Suppressor macrophage (primary cell): ENCODE data around the gene TNS1.
A peak's percentile ranks its signal among the peaks of the same experiment; 100 is the strongest.

Experiments used
- DNase-seq, 4 experiments: peaks; one replicate each; pipeline ENCODE4 v3.0.0-alpha.2; 2020 to 2022

The TNS1 gene

DNA sequence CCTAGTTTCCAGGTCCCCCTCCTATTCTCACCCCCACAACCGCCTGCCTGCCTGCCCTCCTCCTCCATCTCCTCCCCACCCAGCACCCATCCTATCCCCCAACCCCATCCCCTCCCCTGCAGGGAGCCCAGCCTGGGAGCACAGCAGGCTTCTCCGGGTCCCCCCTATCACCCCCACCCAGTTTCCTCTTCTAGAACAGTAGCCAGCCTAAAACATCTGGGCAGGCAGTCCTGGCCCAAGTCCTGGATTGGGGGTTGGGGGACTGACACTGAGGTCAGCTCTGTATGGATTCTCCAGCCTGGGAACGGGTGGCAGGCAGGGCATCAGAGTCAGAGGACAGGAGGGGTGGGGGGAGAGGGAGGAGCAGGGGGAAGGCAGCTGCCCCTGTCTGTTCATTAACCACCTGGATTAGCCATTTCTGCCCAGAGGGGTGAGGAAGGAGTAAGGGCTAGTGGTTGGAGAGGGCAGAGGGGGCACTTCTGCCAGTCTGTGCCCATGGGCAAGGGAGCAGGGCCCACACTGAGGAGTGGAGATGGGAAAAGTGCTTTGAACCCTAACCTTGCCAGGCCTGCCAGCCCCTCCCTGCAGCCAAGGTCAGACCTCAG, 60.0 kb downstream of the TNS1 start:
- no peak for DNase-seq

DNA sequence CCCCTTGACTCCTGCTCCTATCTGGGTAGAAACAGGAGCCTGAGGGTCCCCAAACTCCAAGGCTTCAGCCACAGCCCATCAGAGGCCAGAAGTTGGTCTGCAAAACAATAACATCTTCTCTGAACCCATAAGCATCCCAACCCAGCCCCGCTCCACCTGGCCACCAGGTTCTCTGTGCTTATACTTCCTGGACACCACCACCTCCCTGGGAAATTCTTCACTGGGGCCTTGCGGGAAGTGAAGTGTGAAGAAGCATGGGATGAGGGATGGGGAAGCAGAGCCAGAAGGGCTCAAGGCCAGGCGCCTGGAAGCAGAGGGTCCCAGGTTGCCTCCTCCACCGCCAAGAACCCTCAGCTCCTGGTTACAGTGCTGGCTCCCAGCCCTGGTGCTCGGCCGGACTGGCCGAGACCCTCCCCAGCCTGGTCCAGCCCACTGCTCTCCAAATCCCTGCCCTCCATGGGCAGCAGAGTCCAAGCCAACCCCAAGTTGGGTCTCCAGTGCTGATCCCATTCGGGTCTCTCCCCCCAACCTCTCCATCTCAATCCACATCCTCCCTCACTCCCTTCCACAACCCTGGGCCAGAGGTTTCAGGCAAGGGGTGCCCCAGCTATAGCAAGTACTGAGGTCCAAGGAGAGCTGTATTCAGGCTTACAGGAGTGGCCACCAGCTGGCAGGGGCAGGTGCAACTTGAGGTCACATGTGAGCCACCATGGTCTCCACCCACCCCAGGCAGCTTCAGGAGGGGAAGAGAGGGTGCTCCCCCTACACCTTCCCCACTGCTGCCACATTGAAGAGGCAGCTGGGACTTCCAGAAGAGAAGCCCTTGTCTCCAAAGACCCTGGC, 60.7 kb downstream of the TNS1 start:
- no peak for DNase-seq

DNA sequence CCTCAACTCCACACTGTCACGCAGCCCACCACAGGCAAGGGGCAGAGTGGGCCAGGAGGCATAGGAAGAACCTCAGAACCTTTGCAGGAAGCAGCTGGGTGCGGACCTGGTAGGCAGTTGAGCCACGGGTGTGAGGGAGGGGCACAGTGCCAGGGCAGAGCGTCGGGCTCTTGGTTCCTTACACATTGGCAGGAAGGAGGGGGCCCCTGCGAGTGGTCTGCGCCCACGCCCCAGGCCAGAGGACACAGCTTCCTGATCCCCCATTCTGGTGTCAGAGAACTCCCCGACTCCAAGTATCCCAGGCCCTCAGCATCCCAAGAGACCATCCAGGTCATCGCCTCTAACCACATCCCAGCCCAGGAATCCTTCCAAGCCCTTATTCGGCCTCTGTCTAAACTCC, 61.5 kb downstream of the TNS1 start:
- peak in 3 of 4 experiments; percentile 25 to 47 (median 26) for DNase-seq

DNA sequence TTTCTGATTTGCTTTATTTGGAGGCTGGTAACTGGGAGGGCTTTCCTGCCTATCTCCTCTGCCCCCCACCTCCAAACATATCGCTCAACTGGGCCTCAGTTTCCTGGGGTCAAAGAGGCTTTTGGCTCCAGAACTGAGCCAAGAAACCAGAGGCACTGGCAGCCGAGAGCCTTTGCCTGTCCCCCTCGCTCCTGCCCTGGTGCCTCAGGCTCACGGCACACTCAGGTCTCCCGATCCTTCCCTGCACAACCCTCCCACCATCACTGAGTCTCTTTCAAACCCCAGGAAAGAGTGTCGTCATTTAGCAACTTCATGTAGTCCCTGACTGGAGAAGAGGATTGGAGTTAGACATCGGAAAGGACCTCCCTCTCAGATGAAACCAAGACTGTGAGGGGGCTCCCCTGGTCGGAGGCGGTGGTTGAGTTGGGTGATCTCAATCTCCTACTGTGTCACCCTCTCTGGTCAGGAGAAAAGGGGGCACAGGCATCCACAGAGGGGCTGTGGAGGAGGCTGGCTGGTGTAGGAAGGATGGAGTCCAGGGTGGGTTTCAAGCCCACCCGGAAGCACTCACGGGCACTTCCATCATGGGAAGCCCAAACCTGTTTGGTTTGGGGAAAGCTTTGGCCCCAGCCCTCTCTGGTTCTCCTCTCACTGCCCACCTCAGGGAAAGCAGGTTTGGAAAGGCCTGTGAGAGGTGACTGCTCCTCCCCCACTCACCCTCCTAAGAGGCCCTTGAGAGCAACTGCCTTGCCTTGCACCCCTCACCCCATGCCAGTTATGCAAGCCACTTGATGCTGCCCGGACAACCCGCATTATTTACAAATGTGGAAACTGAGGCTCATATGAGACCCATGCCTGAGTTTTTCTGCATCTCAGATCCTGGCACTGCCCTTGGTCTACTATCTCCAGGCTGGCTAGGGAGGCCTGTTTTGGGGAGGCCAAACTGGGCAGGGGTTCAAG, 62.3 kb downstream of the TNS1 start:
- no peak for DNase-seq

DNA sequence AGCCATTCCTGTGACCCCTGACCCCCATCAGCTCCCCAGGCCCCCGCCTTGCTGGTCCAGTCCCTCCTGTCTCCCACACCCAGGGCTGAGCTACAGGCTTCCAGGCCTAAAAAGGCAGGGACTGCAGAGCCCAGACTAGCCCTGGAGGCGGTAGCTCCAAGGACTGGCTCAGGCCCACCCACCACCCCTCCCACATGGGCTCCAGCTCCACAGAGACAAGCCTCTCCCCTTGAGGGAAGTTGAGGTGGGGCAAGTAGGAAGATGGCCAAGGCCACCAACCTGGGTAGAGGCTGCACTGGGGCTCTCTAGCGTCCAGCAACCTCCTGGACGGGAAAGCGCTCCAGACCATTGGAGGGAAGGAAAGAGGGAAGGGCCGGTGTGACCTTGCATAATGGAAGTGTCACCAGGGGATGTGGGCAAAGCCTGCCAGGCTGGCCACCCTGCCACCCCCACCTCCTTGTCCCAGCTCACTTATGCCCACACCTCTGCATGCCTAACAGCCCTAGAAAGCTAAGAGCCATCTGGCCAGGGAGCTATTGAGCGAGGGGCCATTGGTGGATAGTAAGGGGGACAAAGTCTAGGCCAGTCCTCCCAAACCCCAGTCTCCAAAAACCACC, 63.1 kb downstream of the TNS1 start:
- DNase-seq: peak; percentile 16 to 63 (median 40)

DNA sequence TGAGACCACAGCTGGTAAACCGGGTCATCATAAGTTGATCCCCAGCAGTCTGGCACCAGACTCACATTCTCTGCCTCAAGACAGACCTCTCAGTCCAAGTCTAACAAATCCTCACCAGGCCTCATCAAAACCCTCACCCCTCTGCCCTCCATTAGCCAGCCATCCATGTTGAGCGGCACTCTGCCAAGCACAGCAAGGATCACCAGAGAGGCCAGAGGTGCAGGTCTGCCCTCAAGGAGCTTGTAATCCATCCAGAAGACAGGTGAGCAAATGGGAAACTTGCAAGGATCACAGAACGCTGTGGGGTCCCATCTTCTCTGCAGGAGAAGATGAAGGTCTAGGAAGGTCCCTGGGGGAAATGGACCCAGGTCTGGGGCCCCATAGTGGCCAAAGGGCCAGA, 63.6 kb downstream of the TNS1 start:
- no peak for DNase-seq

DNA sequence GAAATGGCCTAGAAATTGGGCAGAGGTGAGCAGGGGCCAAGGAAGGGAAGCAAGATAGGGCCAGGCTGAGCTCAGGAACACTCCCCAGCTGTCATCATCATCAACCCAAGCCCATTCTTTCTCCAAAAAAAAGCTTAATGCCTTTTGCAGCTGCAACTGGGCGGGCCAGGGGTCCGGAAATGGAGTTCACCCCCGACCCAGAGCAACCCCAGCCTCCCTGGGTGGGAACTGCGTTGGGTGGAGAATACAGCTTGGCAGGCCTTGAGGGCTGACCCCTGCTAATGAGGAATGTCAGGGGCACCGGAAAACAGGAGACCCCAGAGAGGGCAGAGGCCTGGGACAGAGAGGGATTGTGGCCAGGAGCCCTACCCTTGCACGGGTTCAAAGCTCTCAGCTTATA, 64.8 kb downstream of the TNS1 start:
- no peak for DNase-seq

DNA sequence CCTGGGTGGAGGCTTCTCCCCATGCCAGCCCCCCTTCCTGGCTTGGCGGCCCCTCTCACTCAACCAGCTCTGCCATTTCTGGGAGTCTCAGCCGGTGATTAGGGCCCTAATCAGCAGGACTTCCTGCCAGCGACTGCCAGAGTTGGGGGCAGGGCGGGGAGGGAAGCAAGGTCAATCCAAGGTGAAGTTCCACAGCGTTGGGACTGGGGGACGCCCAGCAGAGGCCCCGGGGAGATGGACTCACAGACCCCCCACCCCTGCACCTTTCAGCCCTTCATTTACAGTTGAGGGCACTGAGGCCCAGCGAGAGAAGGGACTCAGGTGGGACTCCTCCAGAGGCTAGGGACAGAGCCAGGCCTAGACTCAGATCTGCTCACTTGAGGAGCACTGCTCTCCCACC, 65.3 kb downstream of the TNS1 start:
- DNase-seq: no peak

DNA sequence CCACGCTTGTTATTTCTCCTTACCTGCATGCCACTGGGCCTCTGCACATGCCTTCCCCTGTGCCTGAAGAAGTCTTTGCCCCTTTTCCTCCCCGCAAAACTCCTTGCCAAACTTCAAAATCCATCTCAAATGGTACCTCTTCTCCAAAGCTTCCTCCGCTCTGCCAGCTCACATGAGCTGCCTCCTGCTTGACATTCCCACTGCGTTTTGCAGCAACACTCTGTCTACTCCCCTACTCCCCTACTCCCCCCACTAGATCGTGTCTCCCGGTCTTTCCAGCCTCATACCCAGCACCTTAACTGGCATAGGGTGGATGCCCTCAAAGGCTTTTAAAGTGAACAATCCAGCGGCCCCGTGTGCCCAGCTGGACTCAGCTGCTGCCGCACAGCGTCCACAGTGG, 65.8 kb downstream of the TNS1 start:
- DNase-seq: no peak

DNA sequence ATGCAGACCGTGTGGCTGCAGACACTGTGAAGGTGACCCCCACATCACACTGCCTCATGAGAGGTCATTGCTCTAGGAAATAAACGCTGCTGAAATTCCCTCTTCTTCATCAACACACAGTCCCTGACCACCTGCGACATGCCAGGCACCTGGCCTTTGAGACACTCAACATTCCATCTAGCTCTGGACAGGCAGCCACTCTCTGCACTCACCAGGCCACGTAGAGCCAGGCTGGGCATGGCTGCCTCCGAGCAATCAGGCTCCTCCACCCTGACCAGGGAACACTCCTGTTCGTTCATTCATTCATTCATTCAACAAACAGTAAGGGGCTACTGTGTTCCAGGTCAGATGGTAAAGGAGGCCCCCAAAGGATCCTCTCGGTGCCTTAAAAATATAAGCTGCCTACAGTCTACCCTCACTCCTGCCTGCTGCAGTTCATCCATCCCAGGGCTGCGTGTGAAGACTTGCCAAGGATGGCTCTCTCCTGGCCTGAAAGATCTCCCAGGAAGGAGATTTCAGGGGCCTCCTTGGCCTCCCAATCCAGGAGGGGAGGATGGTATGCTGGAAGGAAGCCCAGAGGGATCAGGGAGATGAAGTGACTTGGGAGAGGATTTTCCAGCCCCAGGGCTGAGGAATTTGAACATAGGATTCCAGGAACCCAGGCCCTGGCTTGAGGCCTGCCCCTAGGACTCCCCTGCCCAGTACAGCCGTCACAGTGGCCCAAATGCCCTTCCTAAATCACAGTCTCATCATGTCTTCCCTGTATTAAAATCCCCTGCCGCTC, 66.7 kb downstream of the TNS1 start:
- no peak for DNase-seq

DNA sequence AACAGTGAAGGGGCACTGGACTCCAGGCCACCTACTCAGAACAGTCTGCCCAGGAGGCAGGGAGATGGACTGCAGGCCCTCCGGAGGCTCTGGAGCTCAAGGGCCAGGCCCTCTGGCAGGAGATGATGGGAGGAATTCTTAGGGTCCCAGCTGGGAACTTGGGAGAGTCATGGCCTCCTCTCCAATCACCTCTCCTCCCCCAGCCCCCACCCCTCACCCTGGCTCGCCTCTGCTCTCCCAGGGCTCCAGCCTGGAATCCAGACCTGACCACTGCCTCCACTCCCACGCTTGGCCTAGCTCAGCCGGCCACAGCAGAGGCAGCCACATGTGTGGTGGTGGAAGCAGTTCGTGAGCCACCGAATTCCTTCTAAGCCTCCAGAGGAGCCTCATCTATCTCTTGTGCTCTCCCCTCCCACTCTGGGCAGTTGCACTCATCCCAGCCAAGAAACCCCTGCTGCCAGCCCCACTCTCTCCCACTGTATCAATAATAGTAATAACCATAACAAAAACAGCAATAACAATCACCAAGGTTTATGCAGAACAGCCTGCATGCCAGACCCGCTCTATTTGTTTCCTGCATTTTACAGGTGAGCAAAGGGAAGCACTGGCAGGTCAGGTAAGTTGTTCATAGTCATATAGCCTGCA, 67.4 kb downstream of the TNS1 start:
- peak in 2 of 4 experiments; percentile 22 to 27 for DNase-seq

DNA sequence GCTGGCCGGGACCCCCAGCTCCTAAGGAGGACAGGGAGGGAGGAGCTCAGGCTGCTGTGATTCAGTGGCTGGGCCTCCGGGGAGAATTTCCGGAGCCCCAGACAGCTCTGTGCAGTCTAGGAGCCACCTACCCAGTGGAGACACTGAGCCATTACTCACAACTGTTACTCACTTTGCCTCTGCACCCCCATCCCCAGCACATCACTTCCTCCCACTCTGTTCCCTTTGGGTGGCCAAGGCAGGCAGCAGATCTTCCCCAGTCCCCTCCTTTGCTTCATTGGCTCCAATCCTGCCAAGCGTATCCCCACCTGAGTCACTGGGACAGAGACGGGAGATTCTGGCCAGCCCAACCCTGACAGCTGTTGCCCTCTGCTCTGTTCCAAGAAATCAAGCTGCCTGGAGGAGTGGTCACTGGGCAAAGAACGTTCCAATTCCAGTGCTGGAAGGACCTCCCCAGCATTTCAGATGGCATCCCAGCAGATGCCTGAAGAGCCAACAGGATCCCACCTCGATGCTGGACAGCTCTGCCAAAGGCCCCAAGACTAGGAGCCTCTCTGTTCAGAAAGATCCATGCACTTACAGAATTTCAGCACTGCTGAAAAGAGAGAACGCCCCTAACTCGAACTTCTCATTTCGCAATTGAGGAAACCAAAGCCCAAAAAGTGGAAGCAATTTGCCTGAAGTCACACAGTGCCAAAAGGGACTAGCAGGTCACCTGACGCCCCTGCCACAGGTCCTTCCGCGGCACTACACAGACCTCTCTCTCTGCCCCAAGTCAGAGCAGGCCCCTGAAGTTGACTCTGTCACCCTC, 68.3 kb downstream of the TNS1 start:
- peak; percentile 85 to 93 (median 90) for DNase-seq

DNA sequence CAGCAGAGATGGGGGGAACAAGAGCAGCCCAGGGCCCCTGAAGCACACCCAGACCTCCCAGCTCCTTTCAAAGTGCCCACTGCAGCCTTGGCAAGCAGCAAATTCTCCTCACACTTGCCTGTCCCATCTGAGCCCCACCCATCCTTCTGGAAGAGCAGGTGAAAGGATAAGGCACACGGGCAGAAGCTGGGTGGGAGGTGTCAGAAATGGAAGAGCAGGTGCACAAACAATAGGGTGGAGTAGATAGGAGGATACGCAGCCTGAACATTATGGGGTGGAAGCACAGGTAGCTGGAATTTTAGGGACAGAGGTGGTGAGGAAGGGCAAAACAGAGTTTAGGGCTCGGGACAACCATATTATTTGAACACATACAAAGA, 69.2 kb downstream of the TNS1 start:
- no peak for DNase-seq

DNA sequence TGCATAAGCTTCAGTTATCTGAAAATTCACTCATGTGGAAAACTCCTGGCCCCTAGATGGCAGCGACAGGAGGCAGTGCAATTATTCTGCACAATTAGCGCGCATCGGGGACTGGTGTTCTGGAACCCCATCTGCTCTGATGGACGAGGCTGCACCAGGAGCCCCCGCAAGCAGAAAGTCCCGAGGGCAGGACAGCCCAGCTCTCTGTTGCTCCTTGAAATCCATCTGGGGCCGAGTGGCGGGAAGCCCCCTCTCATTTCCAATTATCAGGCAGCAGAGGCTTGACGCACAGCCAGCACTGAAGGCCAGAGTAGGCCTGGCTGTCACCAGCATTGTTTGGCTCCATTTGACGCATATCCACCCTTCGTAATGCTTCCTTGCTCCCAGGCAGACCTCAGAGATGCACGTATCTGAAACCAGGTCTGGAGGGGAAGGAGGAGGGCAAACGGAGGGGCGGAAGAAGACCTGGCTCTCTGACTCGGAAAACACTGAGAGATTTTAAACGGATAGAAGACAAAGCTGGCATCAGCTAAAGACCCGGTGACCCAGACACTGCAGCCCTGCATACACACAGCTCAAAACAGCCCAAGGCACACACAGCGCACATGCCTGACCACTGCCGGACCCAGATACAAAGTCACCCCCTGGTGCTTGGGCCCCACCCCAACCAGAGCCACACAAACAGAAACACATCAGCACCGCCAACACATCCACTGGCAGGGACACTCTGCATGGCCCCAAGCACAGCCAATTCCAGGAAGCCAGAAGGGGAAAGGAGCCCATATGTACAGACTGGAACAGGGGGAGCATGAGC, 69.8 kb downstream of the TNS1 start:
- DNase-seq: no peak

DNA sequence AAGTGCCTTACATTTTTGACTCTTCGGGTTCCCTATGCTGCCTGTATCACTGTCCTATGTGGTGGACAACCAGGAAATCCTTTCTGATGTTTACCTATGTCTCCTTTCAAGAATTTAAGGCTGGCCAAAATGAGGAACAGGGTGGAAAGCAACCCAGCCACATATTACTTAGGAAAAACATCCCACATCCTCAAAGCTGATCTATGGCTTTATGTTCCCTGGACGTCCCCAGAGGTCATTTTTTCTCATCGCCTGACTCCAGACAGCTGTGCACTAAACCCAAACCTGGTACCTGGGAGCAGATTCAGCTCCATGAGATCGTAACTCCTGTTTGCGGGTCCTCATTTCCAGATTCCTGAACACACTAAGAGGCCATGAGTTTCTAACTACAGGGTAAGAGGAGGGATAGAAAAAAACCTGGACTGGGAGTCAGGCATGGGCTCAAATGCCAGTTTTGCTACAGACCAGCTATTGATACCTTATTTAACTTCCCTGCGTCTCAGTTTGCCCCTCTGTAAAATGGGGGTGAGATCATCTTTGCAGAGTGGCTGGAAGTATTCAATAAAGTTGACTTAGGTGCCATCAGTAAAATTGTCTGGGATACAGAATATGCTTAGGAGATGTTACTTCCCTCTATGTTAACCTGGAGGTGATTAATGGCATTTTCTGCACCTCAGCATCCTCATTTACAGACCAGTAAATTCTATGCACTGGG, 70.8 kb downstream of the TNS1 start:
- DNase-seq: peak in 1 of 4 experiments; percentile 24

DNA sequence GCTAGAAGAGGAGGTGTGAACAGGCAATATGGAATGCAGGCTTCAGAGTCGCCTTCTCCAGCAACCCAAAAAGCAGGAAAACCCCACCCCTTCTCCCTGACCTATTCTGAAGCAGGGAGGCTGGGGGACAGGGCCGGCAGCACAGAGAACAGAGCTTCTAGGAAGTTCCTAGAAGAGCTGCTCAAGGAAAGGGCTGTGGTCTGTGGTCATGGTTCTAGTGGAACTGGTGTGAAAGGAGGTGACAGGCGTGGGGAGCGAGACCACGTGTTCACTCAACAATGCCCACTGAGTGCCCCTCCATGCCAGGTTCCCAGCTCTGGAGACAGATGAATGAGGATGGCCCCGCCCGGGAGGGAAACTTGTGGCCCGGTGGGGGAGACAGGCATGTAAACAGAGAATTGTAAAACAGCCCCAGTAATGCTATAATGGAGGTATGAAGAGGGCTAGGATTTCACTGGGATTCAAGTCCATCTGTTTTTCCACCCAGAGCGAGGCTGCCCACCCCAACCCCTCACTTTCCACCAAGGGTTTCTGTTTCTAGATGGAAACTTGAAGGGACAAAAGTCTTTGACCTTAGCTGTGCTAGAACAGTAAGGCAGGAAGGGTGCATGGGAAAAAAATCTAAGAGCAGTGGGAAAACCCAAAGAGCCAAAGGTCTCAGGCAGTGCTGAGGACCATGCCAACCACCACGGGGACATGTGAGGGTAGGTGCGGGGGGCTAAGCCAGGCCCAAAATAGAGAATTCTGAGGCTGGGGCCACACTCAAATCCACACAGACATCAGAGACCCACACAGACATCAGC, 71.8 kb downstream of the TNS1 start:
- peak in 3 of 4 experiments; percentile 23 to 36 (median 33) for DNase-seq

DNA sequence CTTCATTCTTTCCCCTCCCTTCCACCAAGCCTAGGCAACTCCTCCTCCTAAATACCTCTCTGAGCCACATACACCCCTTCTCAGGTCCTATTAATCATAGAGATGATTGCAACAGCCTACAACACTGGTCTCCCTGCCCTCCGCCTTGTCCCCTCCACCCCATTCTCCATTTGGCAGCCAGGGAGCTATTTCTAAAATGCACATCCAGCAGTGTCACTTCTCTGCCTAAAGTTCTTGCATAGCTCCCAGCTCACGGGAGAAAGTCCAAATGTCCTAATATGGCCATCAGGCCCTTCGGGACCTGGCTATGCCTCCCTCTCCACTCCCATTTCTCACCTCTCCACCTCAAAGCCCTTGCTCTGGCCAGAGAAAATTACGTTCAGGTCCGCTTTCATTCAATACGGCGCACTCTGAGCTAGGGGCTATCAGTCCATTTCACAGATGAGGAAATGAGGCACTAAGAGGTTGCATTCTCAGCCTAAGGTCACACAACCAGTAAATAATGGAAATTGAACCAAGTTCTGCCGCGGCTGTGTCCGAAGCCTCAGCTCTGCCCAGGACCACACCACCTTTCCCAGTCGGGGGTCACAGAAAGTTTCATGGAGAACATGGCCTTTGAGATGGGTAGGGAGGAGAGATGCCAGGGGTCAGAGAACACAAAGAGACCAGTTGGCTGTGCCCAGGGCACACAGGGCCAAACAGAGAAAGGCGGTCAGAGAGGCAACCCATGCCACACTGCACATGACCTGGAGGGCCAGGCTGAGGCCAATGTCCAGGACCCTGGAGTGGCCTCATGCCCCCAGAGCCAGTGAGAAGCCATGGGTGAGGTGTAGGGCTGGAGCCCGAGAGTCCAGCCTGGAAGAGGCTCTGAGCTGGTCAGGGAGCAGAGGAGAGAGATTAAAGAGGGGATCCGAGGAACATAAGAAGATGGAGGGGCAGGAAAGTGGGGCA, 72.8 kb downstream of the TNS1 start:
- DNase-seq: no peak
